PC-9 (cell line): ENCODE data around the gene ALG14.

Experiments used
- EZH2 ChIP-seq: fragments of 200-600 bp; sonication (generic); IDR thresholded peaks from 2 replicates; pipeline ENCODE4 v1.8.0; 2017; ENCODE audit warnings: antibody characterized with exemption, low read depth
- TF ChIP-seq, protein P1 (sequence below): fragments of 200-600 bp; sonication (generic); conservative IDR thresholded peaks from 2 replicates; pipeline ENCODE4 v1.6.1; 2017; ENCODE audit warnings: mixed run types, antibody characterized with exemption, mild to moderate bottlenecking, moderate library complexity

DNA sequence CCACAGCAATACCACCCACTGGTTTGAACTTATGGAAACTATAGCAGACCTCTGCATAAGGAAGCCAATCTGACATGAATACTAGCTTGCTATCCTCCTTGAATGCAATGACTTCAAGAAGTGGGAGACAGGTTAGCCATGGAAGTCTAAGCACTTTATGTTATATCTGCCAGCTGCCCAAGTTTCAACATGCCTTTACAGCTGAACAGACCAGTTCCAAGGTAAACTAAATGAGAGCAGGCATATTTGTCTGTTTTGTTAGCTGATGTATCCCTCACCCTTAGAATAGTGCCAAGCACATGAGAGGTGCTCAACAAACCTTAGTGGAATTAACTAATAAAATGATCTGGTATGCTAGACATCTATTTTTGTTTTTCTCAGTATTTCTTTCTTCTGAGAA, 65.1 kb downstream of the ALG14 start:
- TF ChIP-seq, protein P1, sequence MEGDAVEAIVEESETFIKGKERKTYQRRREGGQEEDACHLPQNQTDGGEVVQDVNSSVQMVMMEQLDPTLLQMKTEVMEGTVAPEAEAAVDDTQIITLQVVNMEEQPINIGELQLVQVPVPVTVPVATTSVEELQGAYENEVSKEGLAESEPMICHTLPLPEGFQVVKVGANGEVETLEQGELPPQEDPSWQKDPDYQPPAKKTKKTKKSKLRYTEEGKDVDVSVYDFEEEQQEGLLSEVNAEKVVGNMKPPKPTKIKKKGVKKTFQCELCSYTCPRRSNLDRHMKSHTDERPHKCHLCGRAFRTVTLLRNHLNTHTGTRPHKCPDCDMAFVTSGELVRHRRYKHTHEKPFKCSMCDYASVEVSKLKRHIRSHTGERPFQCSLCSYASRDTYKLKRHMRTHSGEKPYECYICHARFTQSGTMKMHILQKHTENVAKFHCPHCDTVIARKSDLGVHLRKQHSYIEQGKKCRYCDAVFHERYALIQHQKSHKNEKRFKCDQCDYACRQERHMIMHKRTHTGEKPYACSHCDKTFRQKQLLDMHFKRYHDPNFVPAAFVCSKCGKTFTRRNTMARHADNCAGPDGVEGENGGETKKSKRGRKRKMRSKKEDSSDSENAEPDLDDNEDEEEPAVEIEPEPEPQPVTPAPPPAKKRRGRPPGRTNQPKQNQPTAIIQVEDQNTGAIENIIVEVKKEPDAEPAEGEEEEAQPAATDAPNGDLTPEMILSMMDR, result no peak
- no peak for TF ChIP-seq EZH2
